ENCODE results near the gene AQP11.
"Not testable (repeated sequence)": the region's sequence is repeated elsewhere in the genome, so short reads cannot be mapped to it uniquely, and the experiment has no call there.

Gene AQP11

DNA sequence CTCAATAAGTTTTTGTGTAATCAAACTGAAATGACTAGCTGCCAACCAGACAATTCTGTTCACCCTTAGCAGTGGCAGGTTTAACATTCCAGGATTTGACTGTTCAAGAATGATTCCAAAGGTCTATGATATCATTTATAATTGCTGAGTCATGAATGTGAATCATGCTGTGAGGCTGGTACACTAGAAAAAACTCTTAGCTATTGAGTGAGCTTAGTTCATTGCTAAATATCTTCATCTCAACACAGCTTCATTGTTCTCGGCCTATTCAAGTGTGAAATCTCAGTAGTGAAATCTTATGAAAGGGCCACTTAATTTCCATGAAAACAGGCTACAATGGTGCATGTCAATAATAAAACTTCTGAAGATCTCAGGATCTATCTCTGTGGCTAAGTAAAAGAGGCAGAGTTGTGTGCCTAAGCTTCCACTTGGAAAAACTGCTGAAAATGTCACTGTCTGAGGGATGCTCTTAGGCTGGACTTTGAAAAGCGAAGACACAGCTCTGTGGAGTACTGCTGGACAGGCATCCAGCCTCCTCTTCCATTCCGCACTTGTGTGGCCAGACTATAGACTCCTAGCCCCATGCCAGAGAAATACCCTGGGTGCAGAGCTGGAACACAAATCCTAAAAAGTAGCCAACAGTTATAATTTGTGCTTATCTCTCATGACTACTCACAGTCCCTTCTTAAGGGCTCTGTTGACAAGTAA is 12.8 kb downstream of the AQP11 start:
- TF ChIP-seq, protein P1, sequence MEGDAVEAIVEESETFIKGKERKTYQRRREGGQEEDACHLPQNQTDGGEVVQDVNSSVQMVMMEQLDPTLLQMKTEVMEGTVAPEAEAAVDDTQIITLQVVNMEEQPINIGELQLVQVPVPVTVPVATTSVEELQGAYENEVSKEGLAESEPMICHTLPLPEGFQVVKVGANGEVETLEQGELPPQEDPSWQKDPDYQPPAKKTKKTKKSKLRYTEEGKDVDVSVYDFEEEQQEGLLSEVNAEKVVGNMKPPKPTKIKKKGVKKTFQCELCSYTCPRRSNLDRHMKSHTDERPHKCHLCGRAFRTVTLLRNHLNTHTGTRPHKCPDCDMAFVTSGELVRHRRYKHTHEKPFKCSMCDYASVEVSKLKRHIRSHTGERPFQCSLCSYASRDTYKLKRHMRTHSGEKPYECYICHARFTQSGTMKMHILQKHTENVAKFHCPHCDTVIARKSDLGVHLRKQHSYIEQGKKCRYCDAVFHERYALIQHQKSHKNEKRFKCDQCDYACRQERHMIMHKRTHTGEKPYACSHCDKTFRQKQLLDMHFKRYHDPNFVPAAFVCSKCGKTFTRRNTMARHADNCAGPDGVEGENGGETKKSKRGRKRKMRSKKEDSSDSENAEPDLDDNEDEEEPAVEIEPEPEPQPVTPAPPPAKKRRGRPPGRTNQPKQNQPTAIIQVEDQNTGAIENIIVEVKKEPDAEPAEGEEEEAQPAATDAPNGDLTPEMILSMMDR (conservative IDR thresholded peaks at IDR 0.05) = no peak
- H3K27ac ChIP-seq = no peak overlapping the region

DNA sequence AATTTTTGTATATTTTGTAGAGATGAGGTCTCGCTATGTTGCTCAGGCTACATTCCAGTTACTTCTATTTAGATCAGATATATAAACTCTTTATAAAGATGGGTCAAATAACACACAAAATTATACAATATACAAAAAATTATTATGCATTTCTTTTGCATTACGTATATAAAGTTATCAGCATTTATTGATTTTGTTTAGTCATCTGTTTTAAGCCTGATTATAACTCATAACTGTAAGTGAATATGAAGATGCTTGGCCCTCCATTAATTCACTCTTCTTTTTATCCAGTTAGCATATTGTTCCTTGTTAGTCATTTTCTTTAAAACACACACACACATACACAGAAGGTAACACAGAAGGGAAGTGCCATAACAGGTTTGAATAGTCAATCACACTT is 14.5 kb downstream of the AQP11 start:
- H3K27ac ChIP-seq = no peak overlapping the region
- TF ChIP-seq, protein P1 (conservative IDR thresholded peaks at IDR 0.05) = no peak

DNA sequence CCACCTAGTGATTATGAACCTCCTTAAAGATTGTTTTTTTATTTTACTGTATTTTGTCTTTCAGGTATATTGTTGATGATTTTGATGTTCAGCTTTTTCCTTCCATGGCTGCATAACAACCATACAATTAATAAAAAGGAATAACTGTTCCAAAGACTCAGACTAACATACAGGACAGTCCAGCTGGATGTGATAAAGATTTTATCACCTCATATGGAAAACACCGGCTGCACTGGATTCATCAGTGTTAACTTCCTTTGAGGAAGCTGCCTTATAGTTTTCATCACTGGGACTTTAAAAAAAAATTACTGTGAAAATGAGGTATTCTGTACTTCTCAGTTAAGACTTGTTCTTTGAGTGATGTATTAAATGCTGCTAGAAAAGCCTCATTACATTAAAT is 19.5 kb downstream of the AQP11 start:
- H3K27ac ChIP-seq = peak overlapping the region; percentile 15
- TF ChIP-seq, protein P1 (conservative IDR thresholded peaks at IDR 0.05) = no peak

DNA sequence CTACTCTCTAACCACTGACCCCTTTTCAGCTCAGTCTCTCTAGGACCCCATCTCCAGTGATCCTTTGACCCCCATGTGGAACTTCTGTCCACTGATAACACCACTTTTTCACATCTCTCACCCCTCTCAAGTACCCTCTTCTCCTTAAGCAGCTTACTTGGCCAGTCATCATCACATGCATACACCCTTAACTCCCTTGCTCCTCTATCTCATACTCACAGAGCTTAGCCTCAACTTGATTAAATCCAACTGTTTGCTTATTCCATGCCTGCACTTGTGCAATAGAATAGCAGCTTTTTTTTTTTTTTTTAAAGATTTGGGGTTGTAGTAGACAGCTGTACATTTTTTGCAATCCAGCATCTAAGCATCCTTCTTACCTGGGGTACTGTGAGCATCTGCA is 22.2 kb downstream of the AQP11 start:
- TF ChIP-seq, protein P1 (conservative IDR thresholded peaks at IDR 0.05) = no peak
- no peak overlapping the region for H3K27ac ChIP-seq

DNA sequence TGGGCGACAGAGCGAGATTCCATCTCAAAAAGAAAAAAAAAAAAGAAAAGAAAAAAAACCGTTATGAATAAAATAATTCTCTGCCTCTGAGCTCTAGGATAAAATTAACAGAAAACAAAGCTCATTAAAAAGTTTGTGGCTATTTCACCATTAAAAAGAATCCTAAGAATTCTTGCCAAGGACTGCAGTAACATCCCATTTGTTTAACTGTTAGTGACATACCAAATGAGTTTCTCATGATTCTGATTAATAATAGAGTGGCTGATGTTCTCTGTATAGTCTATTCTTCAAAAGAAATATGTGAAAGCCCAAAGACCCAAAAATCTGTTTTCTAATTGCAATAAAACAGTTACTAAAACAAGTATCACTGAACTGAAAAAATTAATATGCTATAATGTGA is 28.1 kb downstream of the AQP11 start:
- H3K27ac ChIP-seq = no peak overlapping the region
- TF ChIP-seq, protein P1 (conservative IDR thresholded peaks at IDR 0.05) = no peak

DNA sequence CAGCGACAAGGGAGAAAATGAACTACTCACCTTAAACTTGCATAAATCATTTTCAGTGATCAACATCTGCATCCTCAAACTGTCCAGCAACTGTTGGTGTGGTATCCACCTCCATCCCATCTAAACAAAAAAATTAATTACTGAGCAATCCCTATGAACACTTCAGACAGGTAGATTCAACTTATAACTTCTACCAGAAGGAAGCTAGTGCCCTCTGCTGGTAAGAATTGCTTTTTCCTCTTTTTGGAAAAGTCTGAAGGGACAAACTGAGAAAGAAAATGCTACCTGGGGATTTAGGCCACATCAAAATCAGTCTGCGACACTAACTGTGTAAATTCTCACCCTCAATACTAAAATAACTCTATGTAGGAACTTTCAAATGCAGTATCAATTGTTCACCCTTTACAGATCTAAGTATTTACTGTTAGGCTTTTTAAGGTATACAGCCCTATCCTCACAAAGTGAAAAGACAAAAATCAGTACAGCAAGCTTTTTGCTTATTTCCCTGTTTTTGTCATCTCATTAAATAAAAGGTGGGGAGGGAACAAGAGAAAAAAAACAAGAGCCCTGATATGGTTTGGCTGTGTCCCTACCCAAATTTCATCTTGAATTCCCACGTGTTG is 29.9 kb downstream of the AQP11 start:
- TF ChIP-seq, protein P1 (conservative IDR thresholded peaks at IDR 0.05) = peak; percentile 94
- no peak overlapping the region for H3K27ac ChIP-seq

DNA sequence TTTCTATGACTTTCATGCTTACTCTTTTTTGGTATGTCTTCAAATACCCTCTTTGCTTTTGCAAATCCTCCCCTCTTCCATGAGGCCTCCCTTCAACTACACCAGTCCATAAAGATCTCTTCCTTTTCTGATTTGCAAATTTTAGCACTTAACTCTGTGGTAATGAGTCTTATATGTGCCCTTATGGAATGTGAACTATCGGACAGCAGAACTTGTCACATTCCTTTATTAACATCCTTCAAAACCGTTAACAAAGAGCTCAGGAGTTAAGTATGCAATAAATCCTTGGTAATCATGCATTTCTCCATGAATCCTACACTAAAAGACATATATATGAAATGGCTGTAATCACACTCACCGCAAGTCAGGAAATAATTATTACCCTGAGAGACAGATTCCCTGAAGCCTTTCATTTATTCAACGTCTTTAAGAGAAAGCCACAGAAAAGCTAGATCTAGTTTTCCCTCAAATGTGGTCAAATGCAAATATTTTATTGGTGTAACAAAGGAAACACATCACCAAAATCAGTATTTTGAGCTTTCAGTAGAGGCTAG is 40.5 kb downstream of the AQP11 start:
- TF ChIP-seq, protein P1 (conservative IDR thresholded peaks at IDR 0.05) = no peak
- no peak overlapping the region for H3K27ac ChIP-seq

DNA sequence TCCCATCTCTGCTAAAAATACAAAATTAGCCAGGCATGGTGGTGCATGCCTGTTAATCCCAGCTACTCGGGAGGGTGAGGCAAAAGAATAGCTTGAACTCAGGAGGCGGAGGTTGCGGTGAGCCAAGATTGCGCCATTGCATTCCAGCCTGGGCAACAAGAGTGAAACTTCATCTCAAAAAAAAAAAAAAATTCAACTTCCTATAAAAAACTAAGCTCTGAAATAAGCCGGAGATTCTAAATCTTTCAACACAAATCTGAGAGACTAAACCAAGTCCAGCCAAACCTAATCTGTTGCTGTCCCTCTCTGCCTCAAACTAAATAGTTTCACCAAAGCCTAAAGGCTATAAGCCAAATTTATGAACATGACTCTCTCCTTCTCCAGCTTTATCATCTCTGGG is 44.2 kb downstream of the AQP11 start:
- H3K27ac ChIP-seq = not testable (repeated sequence)

All from VCaP (cell line).